ENCODE measurements around the gene NEIL1.
"Not testable (repeated sequence)": the region's sequence is repeated elsewhere in the genome, so short reads cannot be mapped to it uniquely, and the experiment has no call there.

Gene NEIL1

DNA sequence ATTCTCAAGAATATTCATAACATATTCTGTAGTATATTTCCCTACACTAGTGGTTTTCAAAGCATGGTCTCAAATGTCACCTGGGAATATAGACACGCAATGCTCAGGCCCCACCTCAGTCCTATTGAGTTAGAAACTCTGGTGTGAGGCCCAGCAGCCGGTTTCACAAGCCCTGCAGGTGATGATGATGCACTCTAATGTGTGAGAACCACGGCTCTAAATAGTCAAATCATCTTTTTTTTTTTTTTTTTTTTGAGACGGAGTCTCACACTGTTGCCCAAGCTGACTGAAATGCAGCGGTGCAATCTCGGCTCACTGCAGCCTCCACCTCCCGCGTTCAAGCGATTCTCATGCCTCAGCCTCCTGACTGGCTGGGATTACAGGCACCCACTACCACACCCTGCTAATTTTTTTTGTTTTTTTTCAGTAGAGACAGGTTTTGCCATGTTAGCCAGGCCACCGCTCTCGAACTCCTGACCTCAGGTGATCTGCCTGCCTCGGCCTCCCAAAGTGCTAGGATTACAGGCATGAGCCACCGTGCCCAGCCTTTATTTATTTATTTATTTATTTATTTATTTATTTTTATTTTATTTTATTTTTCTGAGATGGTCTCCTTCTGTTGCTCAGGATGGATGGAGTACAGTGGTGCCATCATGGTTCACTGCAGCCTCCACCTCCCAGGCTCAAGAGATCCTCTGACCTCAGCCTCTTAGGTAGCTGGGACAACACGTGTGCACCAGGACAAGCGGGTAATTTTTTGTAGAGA lies 13.0 kb upstream of the NEIL1 start:
- DNase-seq = not testable (repeated sequence)

DNA sequence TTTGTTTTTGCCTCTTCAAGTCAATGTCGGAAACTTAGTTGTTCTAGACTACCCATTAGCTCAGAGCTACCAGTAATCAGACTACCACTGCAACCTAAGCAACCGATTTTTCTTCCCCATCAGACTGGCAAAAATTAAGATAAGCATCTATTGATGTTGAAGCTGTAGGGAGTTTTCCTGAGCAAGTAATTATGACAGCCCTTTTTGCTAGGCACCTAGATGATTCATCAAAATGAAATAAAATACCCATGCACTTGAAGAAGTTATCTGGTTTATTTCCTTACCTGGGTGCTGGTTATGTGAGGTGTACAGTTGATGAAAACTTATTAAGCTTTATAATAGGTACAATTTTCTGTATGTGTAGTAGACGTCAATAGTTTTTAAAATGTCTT lies 11.5 kb upstream of the NEIL1 start:
- no peak for DNase-seq

DNA sequence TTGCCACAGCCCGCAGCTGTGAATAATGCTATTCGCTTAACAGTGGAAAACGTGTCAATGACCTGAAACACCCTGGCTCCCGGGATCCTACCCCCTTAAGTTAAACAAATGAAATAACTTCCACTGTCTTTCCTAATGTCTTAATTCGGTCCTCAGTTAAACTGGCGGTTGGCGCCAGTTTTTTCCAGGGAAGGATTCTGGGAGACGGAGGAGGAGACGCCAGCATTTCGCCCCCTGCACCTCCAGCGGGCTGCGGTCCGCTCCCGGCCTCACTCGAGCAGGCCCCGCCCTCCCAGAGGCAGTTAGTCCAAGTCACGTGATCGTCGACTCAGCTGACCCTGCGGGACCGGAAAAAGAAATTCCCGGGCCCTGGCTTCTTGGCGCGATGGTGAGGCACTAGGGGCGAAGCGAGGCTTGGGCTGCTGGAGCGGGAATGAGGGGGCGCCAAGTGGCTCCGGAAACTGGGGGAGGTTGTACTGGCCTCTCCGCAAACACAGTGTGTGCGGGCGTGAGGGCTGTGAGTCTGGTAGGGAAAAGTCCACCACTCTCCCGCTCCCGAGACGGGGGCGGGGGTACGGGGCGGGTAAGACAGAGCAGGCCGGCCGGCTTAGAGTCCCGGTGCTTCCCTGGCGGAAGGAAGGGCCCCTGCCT lies 11.0 kb upstream of the NEIL1 start, which contains the start of gene COMMD4:
COMMD4 (plus strand) TSS at position 359 of the 651 bp plus-strand sequence; CDS start at position 386, 27 bp downstream.
- DNase-seq = peak; percentile 97

DNA sequence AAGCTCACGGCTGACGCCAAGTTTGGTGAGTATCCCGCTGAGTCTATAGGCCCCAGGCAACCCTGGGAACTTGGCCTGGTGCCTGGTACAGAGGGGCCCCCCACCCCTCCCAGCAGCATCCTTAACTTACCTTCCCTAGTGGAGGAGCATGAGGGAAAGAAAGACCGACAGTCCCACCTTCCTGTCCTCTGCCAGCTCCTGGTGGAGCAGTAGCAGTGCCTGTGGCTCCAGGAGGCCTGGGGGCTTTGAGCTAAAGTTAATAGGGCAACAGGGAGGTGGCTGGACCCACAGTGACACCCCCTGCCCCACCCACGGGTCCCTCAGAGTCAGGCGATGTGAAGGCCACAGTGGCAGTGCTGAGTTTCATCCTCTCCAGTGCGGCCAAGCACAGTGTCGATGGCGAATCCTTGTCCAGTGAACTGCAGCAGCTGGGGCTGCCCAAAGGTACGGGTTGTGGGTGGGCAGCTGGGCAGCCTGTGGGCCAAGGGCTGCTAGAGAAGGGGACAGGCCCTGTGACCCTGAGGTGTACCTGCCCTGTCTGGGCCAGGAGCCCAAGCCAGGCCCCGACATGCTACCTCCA lies 8.1 kb upstream of the NEIL1 start:
- no peak for DNase-seq

DNA sequence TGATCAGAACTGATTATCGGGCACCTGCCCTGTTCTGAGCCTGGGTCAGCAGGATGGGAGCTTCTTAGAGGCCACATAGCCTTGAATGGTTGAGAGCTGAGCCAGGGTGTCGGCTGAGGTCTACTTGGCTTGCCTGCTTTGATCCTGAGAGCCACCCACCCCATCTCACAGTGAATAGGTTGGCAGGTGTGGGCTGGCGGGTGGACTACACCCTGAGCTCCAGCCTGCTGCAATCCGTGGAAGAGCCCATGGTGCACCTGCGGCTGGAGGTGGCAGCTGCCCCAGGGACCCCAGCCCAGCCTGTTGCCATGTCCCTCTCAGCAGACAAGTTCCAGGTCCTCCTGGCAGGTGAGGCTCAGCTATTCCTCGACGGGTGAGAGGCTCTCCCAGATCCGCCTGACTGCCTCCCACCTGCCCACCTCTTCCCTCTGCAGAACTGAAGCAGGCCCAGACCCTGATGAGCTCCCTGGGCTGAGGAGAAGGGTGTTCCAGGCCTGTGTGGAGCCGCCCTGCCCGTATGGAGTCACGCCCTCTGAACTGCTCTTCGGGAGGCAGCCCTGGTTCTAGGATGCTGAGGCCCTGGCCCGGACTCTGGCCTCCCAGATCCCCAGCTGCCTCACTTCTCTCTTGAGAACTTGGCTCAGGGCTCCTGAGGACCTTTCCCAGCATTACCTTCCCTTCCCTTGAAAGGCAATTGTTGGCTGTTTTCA lies 7.2 kb upstream of the NEIL1 start:
- DNase-seq = no peak

DNA sequence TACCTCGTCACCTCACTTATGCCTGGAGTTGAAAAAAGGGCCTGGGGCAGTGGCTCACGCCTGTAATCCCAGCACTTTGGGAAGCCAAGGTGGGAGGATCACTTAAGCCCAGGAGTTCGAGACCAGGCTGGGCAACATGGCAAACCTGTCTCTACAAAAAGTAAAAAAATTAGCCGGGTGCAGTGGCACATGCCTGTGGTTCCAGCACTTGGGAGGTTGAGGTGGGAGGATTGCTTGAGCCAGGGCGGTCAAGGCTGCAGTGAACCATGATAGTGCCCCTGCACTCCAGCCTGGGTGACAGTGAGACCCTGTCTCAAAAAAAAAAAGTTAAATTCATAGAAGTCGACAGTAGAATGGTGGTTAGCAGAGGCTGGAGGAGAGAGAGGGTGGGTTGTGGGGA lies 4.6 kb upstream of the NEIL1 start:
- DNase-seq = no peak

DNA sequence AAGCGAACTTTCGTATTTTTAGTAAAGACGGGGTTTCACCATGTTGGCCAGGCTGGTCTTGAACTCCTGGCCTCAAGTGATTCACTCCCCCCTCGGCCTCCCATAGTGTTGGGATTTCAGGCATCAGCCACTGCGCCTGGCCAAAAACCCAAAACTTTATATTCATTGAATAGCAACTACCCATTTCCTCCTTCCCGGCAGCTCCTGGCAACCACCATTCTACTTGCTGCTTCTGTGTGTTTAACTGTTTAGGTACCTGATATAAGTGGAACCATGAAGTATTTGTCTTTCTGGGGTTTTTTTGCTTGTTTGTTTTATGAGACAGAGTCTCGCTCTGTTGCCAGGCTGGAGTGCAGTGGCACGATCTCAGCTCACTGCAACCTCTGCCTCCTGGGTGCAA lies 2.9 kb upstream of the NEIL1 start:
- not testable (repeated sequence) for DNase-seq

DNA sequence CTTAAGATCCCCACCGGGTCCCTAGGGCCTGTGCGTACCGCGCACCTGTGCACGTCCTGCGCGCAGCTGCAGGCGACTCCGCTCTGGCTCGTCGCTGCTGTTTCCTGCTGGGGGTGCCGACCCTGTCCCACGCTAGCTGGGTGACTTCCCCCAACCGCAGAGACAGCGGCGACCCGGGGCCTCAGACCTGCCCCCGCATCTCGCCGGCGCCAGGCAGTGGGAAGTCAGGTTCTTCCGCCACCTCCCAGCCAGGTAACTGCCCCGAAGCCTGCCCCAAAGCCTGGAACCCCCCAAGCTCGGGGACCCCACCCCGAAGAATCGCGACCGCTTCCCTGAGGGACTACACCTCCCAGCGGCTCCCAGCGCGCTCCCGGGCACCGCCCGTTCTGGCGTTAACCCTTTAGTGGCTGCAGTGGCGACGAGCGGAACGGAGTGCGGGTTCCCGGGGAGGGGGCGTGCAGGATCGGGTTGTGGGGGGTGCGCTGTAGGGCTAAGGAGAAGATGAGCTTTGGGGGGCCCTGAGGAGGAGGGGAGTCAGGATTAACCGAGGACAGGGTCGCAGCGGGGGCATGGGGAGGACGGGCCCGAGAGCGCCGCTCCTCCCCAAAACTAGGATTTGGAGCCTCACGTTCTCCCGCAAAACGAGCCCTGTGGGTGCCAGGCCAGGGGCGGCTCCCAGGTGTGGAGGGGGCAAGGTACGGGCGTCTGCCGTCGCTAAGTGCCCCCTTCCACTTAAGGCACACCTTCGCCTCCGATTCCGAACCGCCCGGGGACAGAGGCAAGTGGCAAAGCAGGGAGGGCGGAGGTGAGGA lies 589 bp downstream of the NEIL1 start:
- DNase-seq = peak; percentile 24

DNA sequence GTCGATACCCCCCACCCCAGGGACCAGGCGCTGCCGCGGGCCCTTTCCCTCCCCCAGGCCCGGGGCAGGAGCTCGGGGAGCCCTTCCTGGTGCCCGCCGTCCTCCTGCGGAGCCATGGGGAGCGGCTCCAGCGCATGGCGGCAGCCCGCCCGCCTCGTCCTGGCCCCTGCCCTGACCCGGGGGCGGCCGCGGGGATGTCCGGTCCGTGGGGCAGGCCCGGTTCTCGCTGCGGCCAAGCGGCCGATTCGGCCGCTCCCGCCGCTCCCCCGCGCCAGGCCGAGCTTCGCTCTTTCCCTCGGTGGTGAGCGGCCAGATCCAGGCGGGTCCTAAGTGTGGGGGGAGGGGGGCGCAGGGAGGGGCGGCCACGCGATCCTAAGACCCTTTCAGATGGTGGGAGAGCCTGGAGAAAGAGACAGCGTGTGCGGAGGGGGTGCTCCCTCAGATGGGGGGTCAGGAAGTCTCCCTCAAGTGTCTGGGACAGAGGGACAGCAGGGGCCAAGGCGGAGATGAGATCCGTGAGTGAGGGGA lies 1.3 kb downstream of the NEIL1 start:
- no peak for DNase-seq

DNA sequence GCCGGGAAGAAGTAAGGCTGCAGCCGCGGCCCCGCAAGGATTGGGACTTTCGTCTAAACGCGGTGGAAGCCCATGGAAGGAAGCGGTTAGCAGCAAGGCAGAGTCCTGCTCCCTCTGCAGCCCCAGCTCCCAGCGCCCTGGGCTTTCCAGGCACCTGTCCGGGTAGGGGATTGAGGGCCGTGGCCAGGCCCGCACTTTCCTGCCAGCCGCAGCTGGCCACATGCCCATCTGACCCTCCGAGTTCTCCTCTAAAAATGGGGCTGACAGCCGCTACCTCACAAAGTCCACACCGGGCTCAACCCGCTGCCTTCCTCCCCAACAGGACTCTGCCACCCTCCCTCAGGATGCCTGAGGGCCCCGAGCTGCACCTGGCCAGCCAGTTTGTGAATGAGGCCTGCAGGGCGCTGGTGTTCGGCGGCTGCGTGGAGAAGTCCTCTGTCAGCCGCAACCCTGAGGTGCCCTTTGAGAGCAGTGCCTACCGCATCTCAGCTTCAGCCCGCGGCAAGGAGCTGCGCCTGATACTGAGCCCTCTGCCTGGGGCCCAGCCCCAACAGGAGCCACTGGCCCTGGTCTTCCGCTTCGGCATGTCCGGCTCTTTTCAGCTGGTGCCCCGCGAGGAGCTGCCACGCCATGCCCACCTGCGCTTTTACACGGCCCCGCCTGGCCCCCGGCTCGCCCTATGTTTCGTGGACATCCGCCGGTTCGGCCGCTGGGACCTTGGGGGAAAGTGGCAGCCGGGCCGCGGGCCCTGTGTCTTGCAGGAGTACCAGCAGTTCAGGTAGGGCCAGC lies 1.9 kb downstream of the NEIL1 start:
- DNase-seq = peak; percentile 10

DNA sequence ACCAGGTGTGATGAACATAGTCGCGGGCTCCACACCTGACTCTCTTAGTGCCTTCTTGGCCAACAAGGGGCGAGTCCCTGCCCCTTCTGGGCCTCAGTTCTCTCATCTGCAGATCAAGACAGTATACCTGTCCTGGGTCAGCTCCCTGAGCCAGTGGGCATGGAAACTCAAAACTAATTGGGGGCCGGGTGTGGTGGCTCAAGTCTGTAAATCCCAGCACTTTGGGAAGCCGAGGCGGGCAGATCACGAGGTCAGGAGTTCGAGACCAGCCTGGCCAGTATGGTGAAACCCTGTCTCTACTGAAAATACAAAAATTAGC lies 2.5 kb downstream of the NEIL1 start:
- DNase-seq = not testable (repeated sequence)

DNA sequence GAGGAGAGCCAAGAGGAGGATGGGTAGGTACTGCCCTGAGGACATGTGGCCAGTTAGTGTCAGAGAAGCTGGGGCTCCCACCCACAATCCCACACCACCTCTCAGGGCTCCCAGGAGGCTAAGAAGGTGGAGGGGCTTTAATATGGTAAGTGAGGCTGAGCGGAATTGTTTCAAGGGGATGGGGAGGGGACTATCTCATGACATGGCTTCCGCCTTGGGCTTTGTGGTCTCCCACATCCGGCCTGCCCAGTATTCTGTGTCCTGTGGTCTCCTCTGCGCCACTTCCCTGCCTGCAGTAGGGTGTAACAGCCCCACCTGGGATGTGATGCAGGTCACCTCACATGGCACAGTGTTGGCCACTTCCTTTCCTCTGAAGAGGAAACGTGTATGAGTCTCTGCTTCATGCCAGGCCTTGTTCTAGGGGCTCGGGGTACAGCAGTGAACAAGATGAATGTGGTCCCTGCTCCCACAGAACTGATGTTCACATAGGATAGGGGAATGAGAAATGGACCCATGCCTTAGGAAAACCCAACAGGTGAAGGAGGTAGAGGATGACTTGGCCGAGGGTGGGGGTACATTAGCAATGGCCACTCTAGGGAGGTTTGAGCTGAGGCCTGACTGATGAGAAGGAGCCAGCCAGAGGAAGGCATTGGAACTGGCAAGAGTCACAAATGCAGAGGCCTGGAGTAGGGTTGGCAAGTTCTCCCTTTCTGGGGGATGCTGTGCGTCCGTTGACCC lies 3.2 kb downstream of the NEIL1 start:
- DNase-seq = no peak

DNA sequence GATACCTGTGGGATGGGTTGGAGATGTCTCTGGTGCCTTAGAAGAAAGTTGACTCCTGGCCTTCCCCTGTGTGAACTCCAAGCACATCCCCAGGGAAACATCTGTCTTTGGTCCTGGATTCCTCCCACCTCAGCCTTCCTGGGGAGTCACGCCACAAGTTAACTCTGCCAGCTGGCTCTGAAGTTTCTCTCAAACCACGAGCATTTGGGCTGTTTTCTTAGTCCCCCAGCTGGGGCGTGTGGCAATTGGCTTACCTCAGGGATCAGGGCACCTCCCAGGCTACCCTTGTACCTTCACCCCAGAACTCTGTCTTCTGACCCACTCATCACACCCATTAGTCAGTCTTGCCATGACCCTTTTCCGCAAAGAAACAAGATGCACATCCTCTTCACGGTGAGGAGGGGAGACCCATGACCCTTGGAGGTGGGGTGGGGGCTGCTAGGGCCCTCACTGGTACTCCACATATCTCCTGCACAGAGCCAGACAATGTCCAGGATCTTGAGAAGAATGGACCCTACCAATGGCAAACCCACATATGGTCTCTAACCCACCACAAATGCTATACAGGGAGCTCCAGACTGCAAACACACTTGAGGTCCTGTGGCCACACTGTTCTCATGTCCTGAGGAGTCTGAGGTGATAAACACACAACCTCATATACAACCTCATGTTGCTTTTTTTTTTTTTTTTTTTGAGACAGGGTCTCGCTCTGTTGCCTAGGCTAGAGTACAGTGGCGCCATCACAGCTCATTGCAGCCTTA lies 3.9 kb downstream of the NEIL1 start:
- DNase-seq = no peak

DNA sequence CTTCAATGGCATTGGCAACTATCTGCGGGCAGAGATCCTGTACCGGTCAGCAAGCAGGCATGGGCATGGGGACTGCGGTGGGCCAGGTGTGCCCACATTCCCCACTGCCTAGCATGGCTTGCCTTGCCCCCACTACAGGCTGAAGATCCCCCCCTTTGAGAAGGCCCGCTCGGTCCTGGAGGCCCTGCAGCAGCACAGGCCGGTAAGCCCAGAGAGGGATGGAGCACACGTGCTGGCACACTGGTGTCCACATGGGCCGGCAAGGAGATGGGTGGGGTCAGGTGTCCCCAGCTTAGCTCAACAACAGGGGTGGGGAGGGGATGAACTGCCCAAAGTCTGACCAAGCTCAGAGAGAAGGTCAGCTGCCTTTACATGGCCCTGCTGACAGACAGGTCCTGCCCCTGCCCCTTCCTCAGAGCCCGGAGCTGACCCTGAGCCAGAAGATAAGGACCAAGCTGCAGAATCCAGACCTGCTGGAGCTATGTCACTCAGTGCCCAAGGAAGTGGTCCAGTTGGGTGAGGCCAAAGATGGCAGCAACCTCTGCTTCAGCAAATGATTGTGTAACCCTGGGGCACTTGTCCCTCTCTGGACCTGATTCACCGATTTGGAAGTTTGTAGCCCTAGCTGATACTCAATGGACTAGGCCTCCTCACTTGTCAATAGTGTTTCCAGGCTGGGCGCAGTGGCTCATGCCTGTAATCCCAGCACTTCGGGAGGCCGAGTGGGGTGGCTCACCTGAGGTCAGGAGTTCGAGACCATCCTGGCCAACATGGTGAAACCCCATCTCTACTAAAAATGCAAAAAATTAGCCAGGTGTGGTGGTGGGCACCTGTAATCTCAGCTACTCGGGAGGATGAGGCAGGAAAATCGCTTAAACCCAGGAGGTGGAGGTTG lies 5.6 kb downstream of the NEIL1 start:
- DNase-seq = no peak

DNA sequence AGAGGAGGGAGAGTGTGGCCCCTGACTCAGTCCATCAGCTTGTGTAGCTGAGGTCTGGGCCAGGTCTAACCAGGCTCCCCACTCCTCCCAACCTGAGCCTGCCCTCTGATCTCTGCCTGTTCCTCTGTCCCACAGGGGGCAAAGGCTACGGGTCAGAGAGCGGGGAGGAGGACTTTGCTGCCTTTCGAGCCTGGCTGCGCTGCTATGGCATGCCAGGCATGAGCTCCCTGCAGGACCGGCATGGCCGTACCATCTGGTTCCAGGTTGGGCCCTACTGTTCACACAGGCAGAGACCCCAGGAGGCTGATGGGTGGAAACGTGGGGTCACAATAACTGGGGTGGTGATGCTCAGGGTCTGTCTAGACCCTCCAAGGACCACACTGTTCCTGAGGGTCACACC lies 6.8 kb downstream of the NEIL1 start:
- no peak for DNase-seq

DNA sequence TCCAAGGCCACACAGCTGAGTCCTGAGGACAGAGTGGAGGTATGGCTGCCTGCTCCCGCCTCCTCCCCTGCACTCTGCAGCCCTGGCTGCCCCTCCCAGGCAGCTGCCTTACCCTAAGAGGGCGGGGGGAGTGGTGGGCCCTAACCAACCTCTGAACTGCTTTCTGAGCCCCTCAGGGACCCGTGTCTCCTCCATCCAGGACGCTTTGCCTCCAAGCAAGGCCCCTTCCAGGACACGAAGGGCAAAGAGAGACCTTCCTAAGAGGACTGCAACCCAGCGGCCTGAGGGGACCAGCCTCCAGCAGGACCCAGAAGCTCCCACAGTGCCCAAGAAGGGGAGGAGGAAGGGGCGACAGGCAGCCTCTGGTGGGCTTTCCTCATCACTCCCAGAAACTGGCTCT lies 7.6 kb downstream of the NEIL1 start:
- no peak for DNase-seq

DNA sequence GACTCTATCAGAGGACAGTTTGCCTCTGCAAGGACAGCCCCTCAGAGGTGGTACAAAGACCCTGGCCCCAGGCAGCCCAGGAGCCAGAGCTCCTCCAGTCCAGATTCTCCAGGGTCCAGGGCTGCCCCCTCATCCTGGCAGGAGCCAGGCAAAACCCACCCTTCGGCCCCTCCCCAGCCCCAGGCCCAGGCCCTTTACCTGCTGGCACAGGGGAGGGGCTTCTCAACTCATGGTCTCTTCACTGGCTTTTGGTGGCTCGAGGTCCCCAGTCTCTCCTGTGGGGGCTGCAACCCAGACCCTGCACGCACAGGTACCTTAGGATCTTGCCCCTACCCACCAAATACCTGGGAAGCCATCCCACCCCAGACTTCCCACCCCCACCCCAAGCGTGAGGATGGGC lies 8.5 kb downstream of the NEIL1 start:
- no peak for DNase-seq

DNA sequence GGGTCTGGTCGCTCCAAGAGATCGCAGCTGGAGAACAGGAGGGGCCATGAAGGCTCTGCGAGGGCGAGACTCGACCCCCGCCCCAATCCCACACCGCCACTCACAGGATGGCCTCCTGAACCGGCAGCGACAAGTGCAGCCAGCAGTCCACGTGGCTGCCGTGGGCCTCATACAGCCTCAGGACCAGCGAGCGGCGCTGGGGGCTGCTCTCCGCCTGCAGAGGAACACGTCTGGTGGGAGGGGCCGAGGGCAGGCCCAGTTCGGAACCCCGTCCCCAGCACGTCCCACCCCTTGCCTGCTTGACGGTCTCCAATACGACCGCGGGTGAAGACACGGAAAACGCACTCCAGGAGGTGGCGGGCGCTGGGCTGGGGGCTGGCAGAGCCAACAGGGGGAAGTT lies 9.2 kb downstream of the NEIL1 start:
- no peak for DNase-seq

DNA sequence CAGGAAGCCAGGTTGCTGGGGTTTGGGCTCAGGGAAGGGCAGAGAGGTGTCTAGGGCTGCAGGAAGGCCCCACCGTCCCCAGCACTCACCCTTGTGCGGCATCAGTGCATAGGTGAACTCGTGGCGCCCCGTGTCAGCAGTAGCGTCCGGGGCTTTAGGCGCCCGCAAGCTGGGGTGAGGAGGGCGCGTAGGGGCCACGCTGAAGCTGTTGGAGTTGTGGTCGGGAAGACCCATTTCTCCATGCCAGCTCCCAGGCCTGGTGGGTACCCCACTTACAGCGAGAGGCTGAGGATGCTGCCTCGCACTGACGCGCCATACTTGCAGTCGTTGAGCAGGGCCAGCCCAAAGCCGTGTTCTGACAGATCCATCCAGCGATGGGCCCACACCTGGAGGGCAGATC lies 9.7 kb downstream of the NEIL1 start:
- DNase-seq = no peak

Measured in NCI-H510A (cell line).